ENCODE measurements around the gene PPP4R4.

The PPP4R4 gene

DNA sequence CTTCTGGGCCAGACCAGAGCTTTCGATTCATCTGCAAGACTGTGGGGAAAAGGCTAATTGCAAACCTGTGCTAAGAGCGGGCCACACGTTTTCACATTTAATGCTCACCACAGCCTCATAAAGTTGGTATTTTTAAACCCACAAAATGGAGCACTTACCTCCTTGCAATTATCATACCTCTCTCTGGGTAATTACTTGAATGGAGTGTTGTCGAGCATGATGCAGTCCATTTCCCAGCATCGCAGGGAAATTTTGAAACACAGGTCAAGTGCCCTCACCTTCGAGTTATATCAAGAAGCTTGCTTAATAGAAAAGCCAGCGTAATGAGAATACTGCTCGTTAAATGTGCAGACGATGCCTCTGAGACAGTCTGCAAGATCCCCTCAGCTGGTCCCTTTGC is 35.9 kb upstream of the PPP4R4 start:
- no peak overlapping the region for H2AFZ ChIP-seq (ENCODE audit: low read length)

DNA sequence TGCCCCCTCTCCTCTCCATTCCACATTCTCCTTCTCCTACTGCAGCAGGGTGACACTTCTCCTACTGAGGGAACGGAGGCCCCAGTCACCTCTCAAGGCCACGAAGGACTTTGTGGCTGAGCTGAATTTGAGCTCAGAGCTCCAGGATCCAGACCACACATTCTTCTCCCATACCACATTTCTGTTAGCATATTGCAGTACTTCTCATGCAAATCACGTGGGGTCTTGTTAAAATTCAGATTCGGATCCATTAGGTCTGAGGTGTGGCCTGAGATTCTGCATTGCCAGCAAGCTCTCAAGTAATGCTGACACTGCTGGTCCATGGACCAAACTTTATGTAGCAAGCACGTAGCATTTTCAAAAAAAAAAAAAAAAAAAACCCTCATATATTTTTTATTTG is 35.1 kb upstream of the PPP4R4 start:
- no peaks in the 10 kb centered on the region for H4K20me1 ChIP-seq (ENCODE audit: insufficient read depth, low read length)
- H3F3A ChIP-seq (ENCODE audit: insufficient read depth, low read length), result no peaks in the 10 kb centered on the region
- H3K36me3 ChIP-seq (ENCODE audit: insufficient read depth, low read length), result no peaks in the 10 kb centered on the region
- no peaks in the 10 kb centered on the region for H3K79me2 ChIP-seq (ENCODE audit: insufficient read depth, low read length)
- TF ChIP-seq, protein P1, sequence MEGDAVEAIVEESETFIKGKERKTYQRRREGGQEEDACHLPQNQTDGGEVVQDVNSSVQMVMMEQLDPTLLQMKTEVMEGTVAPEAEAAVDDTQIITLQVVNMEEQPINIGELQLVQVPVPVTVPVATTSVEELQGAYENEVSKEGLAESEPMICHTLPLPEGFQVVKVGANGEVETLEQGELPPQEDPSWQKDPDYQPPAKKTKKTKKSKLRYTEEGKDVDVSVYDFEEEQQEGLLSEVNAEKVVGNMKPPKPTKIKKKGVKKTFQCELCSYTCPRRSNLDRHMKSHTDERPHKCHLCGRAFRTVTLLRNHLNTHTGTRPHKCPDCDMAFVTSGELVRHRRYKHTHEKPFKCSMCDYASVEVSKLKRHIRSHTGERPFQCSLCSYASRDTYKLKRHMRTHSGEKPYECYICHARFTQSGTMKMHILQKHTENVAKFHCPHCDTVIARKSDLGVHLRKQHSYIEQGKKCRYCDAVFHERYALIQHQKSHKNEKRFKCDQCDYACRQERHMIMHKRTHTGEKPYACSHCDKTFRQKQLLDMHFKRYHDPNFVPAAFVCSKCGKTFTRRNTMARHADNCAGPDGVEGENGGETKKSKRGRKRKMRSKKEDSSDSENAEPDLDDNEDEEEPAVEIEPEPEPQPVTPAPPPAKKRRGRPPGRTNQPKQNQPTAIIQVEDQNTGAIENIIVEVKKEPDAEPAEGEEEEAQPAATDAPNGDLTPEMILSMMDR (IDR thresholded peaks at IDR 0.05; ENCODE audit: low read length), result no peak
- TF ChIP-seq EZH2 (IDR thresholded peaks at IDR 0.05; ENCODE audit: borderline replicate concordance, low read length), result no peak
- no peaks in the 10 kb centered on the region for H3K9me3 ChIP-seq (ENCODE audit: low read length)
- H3K9ac ChIP-seq (ENCODE audit: low read length), result no peak overlapping the region
- H3K9me2 ChIP-seq (ENCODE audit: low read depth, low read length), result no peaks in the 10 kb centered on the region
- H3K4me3 ChIP-seq (ENCODE audit: low read depth, low read length, poor library complexity, severe bottlenecking), result no peak overlapping the region
- no peak overlapping the region for H3K27ac ChIP-seq (ENCODE audit: low read depth, low read length, poor library complexity, severe bottlenecking)
- no peaks in the 10 kb centered on the region; the same call in 1 of the 2 replicates for H3K27me3 ChIP-seq (ENCODE audit: insufficient read depth, low read length)
- H3K4me2 ChIP-seq (ENCODE audit: low read length), result no peak overlapping the region
- no peak overlapping the region for H2AFZ ChIP-seq (ENCODE audit: low read length)
- H3K4me1 ChIP-seq (ENCODE audit: insufficient read depth, low read length, severe bottlenecking), result no peaks in the 10 kb centered on the region

More for the DNA sequence above, 35.9 kb upstream of the PPP4R4 start:
- Histone ChIP-seq H3K9ac (ENCODE audit: low read length) (no peak overlapping the region), H3K9me2 (ENCODE audit: low read depth, low read length) (no peaks in the 10 kb centered on the region), H3K4me1 (ENCODE audit: insufficient read depth, low read length, severe bottlenecking) (no peaks in the 10 kb centered on the region), H3K79me2 (ENCODE audit: insufficient read depth, low read length) (no peaks in the 10 kb centered on the region), H3K27ac (ENCODE audit: low read depth, low read length, poor library complexity, severe bottlenecking) (no peak overlapping the region), H4K20me1 (ENCODE audit: insufficient read depth, low read length) (no peaks in the 10 kb centered on the region), H3F3A (ENCODE audit: insufficient read depth, low read length) (no peaks in the 10 kb centered on the region), H3K4me2 (ENCODE audit: low read length) (no peak overlapping the region), H3K4me3 (ENCODE audit: low read depth, low read length, poor library complexity, severe bottlenecking) (no peak overlapping the region), H3K9me3 (ENCODE audit: low read length) (no peaks in the 10 kb centered on the region), H3K36me3 (ENCODE audit: insufficient read depth, low read length) (no peaks in the 10 kb centered on the region), H3K27me3 (ENCODE audit: insufficient read depth, low read length) (no peaks in the 10 kb centered on the region; the same call in 1 of the 2 replicates)
- TF ChIP-seq EZH2 (IDR thresholded peaks at IDR 0.05; ENCODE audit: borderline replicate concordance, low read length), result no peak
- TF ChIP-seq, protein P1 (IDR thresholded peaks at IDR 0.05; ENCODE audit: low read length), result no peak

- Histone ChIP-seq H2AFZ (ENCODE audit: low read length) (no peak overlapping the region), H3K4me2 (ENCODE audit: low read length) (no peak overlapping the region), H3K27me3 (ENCODE audit: insufficient read depth, low read length) (no peaks in the 10 kb centered on the region; the same call in 1 of the 2 replicates), H3K4me1 (ENCODE audit: insufficient read depth, low read length, severe bottlenecking) (no peaks in the 10 kb centered on the region), H3F3A (ENCODE audit: insufficient read depth, low read length) (no peaks in the 10 kb centered on the region), H3K9ac (ENCODE audit: low read length) (no peak overlapping the region), H3K27ac (ENCODE audit: low read depth, low read length, poor library complexity, severe bottlenecking) (no peak overlapping the region), H3K9me3 (ENCODE audit: low read length) (no peaks in the 10 kb centered on the region), H3K36me3 (ENCODE audit: insufficient read depth, low read length) (no peaks in the 10 kb centered on the region), H3K9me2 (ENCODE audit: low read depth, low read length) (no peaks in the 10 kb centered on the region), H3K4me3 (ENCODE audit: low read depth, low read length, poor library complexity, severe bottlenecking) (no peak overlapping the region), H4K20me1 (ENCODE audit: insufficient read depth, low read length) (no peaks in the 10 kb centered on the region), H3K79me2 (ENCODE audit: insufficient read depth, low read length) (no peaks in the 10 kb centered on the region)
- TF ChIP-seq, protein P1 (IDR thresholded peaks at IDR 0.05; ENCODE audit: low read length), result no peak
- TF ChIP-seq EZH2 (IDR thresholded peaks at IDR 0.05; ENCODE audit: borderline replicate concordance, low read length), result no peak
Observed at GRCh38 chr14:94139421-94139820, 34.7 kb upstream of the PPP4R4 start.

All from OCI-LY1 (cell line).